ENCODE data around the gene NTNG1.

NTNG1 gene

DNA sequence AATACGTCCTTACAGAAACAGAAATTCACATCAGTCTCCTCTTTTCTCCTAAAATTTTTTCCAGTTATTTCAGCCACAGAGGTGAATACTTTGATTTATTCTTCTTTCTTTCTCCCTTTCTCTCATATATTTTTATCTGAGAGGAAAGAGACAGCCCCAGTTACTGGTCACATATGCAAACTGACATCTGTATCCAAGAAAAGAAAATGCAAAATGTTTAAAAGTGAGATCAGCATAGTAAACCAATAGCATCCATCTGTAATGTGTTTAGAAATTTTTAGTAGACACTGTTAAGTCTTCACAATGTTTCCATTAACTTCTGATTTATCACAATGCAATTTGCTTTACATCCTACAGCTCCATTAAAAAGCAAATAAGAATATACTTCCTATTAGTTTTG is 53.5 kb downstream of the NTNG1 start:
- TF ChIP-seq, protein P1, sequence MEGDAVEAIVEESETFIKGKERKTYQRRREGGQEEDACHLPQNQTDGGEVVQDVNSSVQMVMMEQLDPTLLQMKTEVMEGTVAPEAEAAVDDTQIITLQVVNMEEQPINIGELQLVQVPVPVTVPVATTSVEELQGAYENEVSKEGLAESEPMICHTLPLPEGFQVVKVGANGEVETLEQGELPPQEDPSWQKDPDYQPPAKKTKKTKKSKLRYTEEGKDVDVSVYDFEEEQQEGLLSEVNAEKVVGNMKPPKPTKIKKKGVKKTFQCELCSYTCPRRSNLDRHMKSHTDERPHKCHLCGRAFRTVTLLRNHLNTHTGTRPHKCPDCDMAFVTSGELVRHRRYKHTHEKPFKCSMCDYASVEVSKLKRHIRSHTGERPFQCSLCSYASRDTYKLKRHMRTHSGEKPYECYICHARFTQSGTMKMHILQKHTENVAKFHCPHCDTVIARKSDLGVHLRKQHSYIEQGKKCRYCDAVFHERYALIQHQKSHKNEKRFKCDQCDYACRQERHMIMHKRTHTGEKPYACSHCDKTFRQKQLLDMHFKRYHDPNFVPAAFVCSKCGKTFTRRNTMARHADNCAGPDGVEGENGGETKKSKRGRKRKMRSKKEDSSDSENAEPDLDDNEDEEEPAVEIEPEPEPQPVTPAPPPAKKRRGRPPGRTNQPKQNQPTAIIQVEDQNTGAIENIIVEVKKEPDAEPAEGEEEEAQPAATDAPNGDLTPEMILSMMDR (IDR thresholded peaks at IDR 0.05; ENCODE audit: insufficient read depth, low read length, missing control alignments) = no peak
- POLR2A ChIA-PET = no interaction called here

DNA sequence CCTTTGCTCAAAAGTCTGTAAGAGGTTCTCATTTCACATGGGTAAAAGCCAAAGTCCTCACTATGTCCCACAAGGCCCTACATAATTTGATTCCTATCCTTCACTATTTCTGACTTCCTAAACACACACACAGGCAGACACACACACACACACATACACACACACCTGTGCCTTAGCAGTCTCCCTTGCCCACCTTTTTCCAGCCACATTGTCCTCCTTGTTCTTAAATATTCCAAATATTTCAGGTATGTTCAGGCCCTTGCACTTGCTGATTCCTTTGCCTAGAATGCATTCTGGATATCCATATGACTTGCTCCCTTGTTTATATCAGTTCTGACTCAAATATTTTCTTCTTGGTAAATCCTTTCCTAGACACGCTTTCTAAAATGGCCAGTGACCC is 54.6 kb downstream of the NTNG1 start:
- TF ChIP-seq, protein P1 (IDR thresholded peaks at IDR 0.05; ENCODE audit: insufficient read depth, low read length, missing control alignments) = no peak
- CTCF ChIA-PET = no interaction called here
- POLR2A ChIA-PET = no interaction called here

More for the DNA sequence above, 53.5 kb downstream of the NTNG1 start:
- DNase-seq (ENCODE audit: low read depth, low spot score) = no peak
- no peak overlapping the region for H3K4me3 ChIP-seq (ENCODE audit: low read depth, low read length)
- CTCF ChIA-PET = no interaction called here

DNA sequence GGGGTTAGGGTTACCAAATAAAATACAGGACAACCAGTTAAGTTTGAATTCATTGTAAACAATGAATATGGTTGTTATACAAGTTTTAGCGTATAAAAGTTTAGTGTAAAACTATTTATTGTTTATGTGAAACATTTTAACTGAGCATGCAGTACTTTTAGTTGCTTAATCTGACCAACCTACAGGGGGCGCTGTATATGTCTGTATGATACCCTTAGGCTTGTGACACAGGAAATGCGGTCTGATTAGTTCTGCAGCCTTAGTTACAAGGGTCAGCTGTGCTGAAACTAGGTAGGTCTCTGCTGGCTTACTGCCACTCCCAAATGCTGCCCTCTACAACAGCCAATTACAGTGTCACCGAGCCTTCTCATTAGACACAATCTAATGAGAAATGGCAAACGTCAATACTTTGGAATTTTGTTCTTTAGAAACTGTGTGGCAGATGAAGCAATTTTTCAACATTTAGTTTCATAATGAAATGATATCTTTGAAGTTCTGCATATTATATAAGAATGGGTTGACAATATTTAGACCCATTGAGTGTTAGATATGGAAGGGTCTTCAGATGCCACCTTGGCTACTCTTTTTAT is 56.2 kb downstream of the NTNG1 start:
- no peak for DNase-seq (ENCODE audit: low read depth, low spot score)
- H3K4me3 ChIP-seq (ENCODE audit: low read depth, low read length) = no peak overlapping the region
- POLR2A ChIA-PET = no interaction called here
- TF ChIP-seq, protein P1 (IDR thresholded peaks at IDR 0.05; ENCODE audit: insufficient read depth, low read length, missing control alignments) = no peak
- CTCF ChIA-PET = interaction anchor here (1.2 to 1.3 kb wide), 2 partner anchors 16 to 27 kb away, joined by 3 read pairs; no protein-coding TSS in a partner anchor

More for the DNA sequence above, 54.6 kb downstream of the NTNG1 start:
- no peak overlapping the region for H3K4me3 ChIP-seq (ENCODE audit: low read depth, low read length)
- DNase-seq (ENCODE audit: low read depth, low spot score) = no peak

DNA sequence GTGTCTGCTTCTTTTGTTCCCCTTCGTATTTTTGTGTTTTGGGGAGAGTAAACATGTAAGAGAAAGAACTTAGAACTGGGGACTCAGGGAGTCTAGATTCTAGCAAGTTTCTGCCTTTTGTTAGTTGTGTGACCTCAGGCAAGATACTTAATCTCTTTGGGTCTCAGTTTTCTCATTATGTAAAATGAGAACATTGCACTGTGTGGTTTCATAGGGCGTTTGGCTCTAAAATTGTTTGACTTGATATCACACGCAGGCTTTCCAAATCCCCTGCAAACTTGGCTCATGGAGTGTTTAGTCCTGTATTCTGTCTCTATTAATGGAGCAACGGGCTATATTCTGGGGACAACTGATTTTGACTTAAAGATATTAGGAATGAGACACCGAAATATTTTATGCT is 57.7 kb downstream of the NTNG1 start:
- POLR2A ChIA-PET = no interaction called here
- H3K4me3 ChIP-seq (ENCODE audit: low read depth, low read length) = no peak overlapping the region
- CTCF ChIA-PET = no interaction called here
- DNase-seq (ENCODE audit: low read depth, low spot score) = no peak
- TF ChIP-seq, protein P1 (IDR thresholded peaks at IDR 0.05; ENCODE audit: insufficient read depth, low read length, missing control alignments) = no peak

DNA sequence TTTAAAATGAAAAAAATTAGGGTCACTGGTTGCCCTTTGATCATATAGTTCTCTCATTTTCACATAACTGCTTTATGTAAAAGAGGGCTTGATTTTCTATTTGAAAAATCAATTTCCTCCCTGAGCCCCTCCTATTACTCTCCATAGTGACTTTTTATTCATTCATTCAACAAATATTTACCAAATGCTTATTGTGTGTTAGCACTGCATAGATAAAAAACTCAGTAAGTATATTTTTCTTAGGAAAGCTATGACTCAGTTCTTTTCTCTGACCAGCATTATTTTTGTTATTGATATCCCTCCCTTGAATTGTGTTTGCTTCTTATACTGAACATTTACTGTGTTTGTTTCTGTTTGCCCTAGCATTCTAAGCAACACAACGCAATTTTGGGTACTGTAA is 59.8 kb downstream of the NTNG1 start:
- H3K4me3 ChIP-seq (ENCODE audit: low read depth, low read length) = no peak overlapping the region
- CTCF ChIA-PET = no interaction called here
- TF ChIP-seq, protein P1 (IDR thresholded peaks at IDR 0.05; ENCODE audit: insufficient read depth, low read length, missing control alignments) = no peak
- DNase-seq (ENCODE audit: low read depth, low spot score) = no peak
- POLR2A ChIA-PET = no interaction called here

DNA sequence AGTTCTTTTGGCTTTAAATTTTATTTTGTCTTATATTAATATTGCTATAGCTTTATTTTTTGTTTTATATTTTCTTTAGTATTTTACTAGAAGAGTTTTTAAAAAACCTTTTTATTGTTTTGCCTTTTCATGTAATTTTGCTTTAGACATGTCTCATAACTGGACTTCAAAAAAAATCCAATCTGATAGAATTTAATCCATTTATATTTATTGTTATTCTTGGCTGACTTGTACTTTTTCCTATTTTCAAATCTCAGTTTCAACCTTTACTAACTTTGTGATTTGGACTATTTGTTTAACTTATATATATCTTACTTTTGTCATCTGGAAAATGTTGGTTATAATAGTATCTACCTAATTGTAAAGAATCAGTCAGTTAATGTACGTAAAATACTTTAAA is 61.2 kb downstream of the NTNG1 start:
- POLR2A ChIA-PET = no interaction called here
- no peak for DNase-seq (ENCODE audit: low read depth, low spot score)
- TF ChIP-seq, protein P1 (IDR thresholded peaks at IDR 0.05; ENCODE audit: insufficient read depth, low read length, missing control alignments) = no peak
- CTCF ChIA-PET = no interaction called here
- no peak overlapping the region for H3K4me3 ChIP-seq (ENCODE audit: low read depth, low read length)

All from AG04449 (cell line).